Measurements from ENCODE around the gene NFX1. TPM values are rescaled to one million over a fixed set of nuclear protein-coding genes. Genes with fewer than 3 reads are reported as not detected.

NFX1 gene
- total and polyA plus RNA-seq, 10 of the 15 experiments (the other 5 are each of a cell fraction or from before 2014, with no cell fraction given), result 11.9 to 45.1 (median 36.1) TPM

DNA sequence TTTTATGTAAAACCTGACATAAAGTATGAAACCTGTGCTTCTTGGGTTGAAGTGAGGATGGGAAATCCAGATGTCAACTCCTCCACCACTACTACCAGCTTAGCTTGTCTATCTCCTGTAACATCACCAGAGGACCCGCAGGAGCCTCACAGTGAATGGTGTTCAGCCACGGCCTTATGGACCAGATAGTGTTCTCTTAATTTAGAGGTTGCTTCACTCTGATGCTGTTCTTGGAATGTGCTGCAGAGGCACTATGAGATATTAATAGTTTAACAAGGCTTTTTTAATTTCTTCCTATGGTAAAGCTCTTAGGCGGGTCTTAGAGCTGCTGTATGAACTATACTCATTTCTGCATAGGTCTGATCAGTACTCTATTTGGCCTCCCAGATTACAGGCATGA, 27.9 kb downstream of the NFX1 start:
- no peak overlapping the region for H3K4me2 ChIP-seq (ENCODE audit: control insufficient read depth, insufficient read depth)
- FAIRE-seq (peak; percentile 18), ATAC-seq (no peak), DNase-seq (ENCODE audit: low read depth, low spot score) (no peak)
- no peaks in the 10 kb centered on the region for H4K20me1 ChIP-seq (ENCODE audit: control insufficient read depth, insufficient read depth)
- BruUV-seq (replicated peaks), result no TSS peak
- no peak overlapping the region for H3K27ac ChIP-seq (ENCODE audit: control insufficient read depth, insufficient read depth)
- H3K79me2 ChIP-seq (ENCODE audit: control insufficient read depth, insufficient read depth, low read length), result no peaks in the 10 kb centered on the region
- H3K4me1 ChIP-seq (ENCODE audit: control insufficient read depth, insufficient read depth, low read length), result no peaks in the 10 kb centered on the region
- H2AFZ ChIP-seq (ENCODE audit: control insufficient read depth, low read depth, low read length), result no peak overlapping the region
- in situ Hi-C loops (cut with MboI), result no loop called here
- CTCF ChIA-PET, result interaction anchor here (1.2 to 4.7 kb wide), 4 partner anchors 22 to 149 kb away, joined by 3 to 27 read pairs (median 6); no protein-coding TSS in a partner anchor
- TF ChIP-seq POLR2AphosphoS2 (IDR thresholded peaks at IDR 0.05; ENCODE audit: low read depth, low read length) (no peak), IRF4 (IDR thresholded peaks at IDR 0.05; ENCODE audit: low read depth, low read length) (no peak), USF1 (IDR thresholded peaks at IDR 0.05; ENCODE audit: borderline replicate concordance, extremely low read length, insufficient read depth, low read depth, low read length) (no peak), SMARCA5 (IDR thresholded peaks at IDR 0.05) (no peak), CHD1 (IDR thresholded peaks at IDR 0.05; ENCODE audit: low read depth, low read length) (no peak), ZZZ3 (IDR thresholded peaks at IDR 0.05; ENCODE audit: control insufficient read depth, insufficient read length, low read depth) (no peak), ATF2 (IDR thresholded peaks at IDR 0.05; ENCODE audit: low read length) (no peak), CBFB (IDR thresholded peaks at IDR 0.05; ENCODE audit: low read depth) (no peak), SMC3 (IDR thresholded peaks at IDR 0.05; ENCODE audit: borderline replicate concordance, low read length) (no peak), SREBF2 (IDR thresholded peaks at IDR 0.05; ENCODE audit: low read length) (no peak), FOS (IDR thresholded peaks at IDR 0.05; ENCODE audit: borderline replicate concordance, extremely low read depth, insufficient read length) (no peak), E2F4 (IDR thresholded peaks at IDR 0.05; ENCODE audit: low read depth, low read length) (no peak)
- no peaks in the 10 kb centered on the region for H3K27me3 ChIP-seq (replicated peaks in 1 of 2; ENCODE audit: control insufficient read depth in 2 of 2, insufficient read depth in 2 of 2, low read length in 1 of 2)
- intact Hi-C loops (cut with micrococcal nuclease; ENCODE audit: unreplicated experiment), result no loop called here
- H3K36me3 ChIP-seq (ENCODE audit: control insufficient read depth in 2 of 2, insufficient read depth in 2 of 2, low read length in 1 of 2), result peaks cover 17 to 43% of the 10 kb centered on the region in 2 experiments
- no peaks in the 10 kb centered on the region for H3K9me3 ChIP-seq (replicated peaks; ENCODE audit: control insufficient read depth, insufficient read depth, low read length)
- POLR2A ChIA-PET, result interaction anchor here (1.1 kb wide), 1 partner anchor 12 kb away, joined by 3 read pairs; no protein-coding TSS in a partner anchor
- RAD21 ChIA-PET (ENCODE audit: unreplicated experiment), result no interaction called here
- H3K9ac ChIP-seq (ENCODE audit: control insufficient read depth, insufficient read depth, low read length), result no peak overlapping the region
- no peak overlapping the region for H3K4me3 ChIP-seq
- WGBS (ENCODE audit: insufficient coverage, insufficient replicate concordance, low lambda C conversion rate, missing lambda C conversion rate), result 100% methylated on average over 3 of the region's 3 CpGs
- SMC1A ChIA-PET (ENCODE audit: uncharacterized antibody, unreplicated experiment), result interaction anchor here (0.8 to 1.5 kb wide), 2 partner anchors 24 to 31 kb away, joined by 3 to 4 read pairs; no protein-coding TSS in a partner anchor

Data from GM12878 (cell line).